GM10266 (cell line): ENCODE measurements around the gene SRSF2.

Experiments used
- DNase-seq: peaks from one replicate; pipeline ENCODE4 v3.0.0; 2012; ENCODE audit errors: extremely low spot score
- TF ChIP-seq, protein P1 (sequence below): IDR thresholded peaks from 2 replicates; pipeline ENCODE4 v1.5.1; 2012; ENCODE audit warnings: mild to moderate bottlenecking, low read depth; ENCODE audit not compliant: control insufficient read depth, insufficient read depth; ENCODE audit errors: missing control alignments

The SRSF2 gene

DNA sequence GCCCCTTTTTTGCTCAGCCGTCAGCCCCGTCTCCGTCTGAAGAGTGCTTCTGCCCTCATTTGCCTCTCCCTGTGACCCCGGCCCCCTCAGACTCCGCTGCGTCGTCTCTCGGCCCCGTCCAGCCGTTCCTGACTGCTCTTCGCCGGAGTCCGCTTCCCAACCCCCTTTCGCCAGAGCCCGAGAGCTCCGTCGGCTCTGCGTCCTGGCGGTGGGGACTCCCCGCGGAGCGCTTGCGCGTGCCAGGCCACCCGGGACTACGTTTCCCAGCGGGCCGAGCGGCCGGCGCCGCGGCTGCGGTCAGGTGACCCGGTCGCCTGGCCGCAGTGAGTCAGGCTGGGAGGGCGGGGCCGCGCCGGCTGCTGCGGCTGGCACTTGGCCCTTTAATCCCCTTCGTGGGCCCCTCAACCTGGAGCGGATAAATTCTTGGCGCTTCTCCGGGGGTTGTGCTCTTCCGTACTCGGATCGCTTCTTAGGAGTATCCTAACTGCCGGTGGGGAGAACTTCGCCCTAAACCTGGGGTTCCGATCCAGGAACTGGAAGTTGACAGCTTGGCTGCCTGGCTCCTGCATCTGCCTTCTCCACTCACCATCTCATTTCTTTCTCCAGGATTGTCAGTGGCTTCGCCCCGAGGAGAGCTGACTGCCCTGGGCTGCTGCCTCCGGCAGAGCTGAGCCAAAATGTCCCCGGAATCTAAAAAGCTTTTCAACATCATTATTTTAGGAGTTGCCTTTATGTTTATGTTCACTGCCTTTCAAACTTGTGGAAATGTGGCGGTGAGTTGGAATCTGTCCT, 741 bp upstream of the SRSF2 start, which contains the start of gene MFSD11:
TSS of gene MFSD11 (plus strand) at position 444 of the 792 bp plus-strand sequence. CDS start at position 678, 234 bp downstream.
- TF ChIP-seq, protein P1, sequence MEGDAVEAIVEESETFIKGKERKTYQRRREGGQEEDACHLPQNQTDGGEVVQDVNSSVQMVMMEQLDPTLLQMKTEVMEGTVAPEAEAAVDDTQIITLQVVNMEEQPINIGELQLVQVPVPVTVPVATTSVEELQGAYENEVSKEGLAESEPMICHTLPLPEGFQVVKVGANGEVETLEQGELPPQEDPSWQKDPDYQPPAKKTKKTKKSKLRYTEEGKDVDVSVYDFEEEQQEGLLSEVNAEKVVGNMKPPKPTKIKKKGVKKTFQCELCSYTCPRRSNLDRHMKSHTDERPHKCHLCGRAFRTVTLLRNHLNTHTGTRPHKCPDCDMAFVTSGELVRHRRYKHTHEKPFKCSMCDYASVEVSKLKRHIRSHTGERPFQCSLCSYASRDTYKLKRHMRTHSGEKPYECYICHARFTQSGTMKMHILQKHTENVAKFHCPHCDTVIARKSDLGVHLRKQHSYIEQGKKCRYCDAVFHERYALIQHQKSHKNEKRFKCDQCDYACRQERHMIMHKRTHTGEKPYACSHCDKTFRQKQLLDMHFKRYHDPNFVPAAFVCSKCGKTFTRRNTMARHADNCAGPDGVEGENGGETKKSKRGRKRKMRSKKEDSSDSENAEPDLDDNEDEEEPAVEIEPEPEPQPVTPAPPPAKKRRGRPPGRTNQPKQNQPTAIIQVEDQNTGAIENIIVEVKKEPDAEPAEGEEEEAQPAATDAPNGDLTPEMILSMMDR, result no peak
- peak; percentile 94 for DNase-seq

GRCh38 chr17:76736349-76737081, 616 bp downstream of the SRSF2 start:
- DNase-seq, result peak; percentile 65
- TF ChIP-seq, protein P1, result peak; percentile 37

- TF ChIP-seq, protein P1, result no peak
- DNase-seq, result no peak
Measured at GRCh38 chr17:76735586-76736348, 1.4 kb downstream of the SRSF2 start.

GRCh38 chr17:76735006-76735405, 2.1 kb downstream of the SRSF2 start:
- DNase-seq, result peak; percentile 45
- TF ChIP-seq, protein P1, result no peak

GRCh38 chr17:76734080-76734840, 2.9 kb downstream of the SRSF2 start:
- TF ChIP-seq, protein P1, result no peak
- no peak for DNase-seq

DNA sequence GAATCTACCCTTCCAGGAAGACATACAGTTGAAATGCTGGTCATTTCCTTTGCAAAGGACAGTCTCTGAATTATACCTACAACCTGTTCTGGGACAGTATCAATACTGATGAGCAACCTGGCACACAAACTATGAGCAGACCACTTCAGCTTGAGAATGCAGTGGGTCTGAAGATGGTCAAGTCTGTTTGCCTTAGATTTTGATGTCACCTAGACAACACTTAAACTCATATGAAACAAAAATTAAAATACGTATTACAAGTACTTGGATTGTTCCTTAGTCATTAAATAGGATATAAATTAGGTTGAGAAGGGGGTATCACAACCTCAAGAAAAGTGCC, 3.5 kb downstream of the SRSF2 start:
- DNase-seq, result no peak

More for the DNA sequence above, 3.5 kb downstream of the SRSF2 start:
- TF ChIP-seq, protein P1, result no peak
